ENCODE measurements around the gene OR5K1.

The OR5K1 gene

GRCh38 chr3:98514948-98515347 is 51.9 kb downstream of the OR5K1 start:
- no peak for DNase-seq (ENCODE audit: low spot score)

GRCh38 chr3:98518816-98519215 is 55.8 kb downstream of the OR5K1 start:
- no peak for DNase-seq (ENCODE audit: low spot score)

- DNase-seq (ENCODE audit: low spot score): no peak
Measured at GRCh38 chr3:98519351-98519750, 56.4 kb downstream of the OR5K1 start.

GRCh38 chr3:98521897-98522543 is 59.0 kb downstream of the OR5K1 start:
- peak; percentile 53 for DNase-seq (ENCODE audit: low spot score)

Measured in kidney capillary endothelial cell (primary cell).